ENCODE results near the gene CENPW.

DNA sequence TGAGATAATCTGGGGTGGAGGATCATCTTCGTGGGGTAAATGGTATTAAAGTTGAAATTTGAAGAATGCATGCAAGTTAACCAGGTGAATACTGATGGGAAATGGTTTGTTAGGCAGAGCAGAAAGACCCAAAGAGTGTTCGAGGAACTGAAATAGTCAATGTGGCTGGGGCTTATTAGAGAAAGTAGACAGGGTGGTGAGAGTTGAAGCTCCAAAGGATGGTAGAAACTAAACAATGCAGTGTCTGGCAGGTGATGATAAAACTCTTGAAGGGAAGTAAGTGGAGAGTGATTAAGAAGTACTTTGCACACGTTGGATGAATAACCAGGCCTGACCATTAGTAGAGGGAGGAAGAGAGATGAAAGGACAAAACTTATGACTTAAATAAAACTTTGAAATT lies 39.8 kb upstream of the CENPW start:
- TF ChIP-seq E2F4 (CRISPR knock-in tag; IDR thresholded peaks at IDR 0.05; ENCODE audit: low read depth) (no peak), ZNF134 (CRISPR knock-in tag; conservative IDR thresholded peaks at IDR 0.05) (no peak), ZNF143 (CRISPR knock-in tag; IDR thresholded peaks at IDR 0.05) (no peak), CTCF (IDR thresholded peaks at IDR 0.05 in 2 of 3, conservative IDR thresholded peaks at IDR 0.05 in 1 of 3; ENCODE audit: insufficient read depth in 2 of 3, low read depth in 1 of 3, low read length in 3 of 3) (no peak), CEBPB (tag; IDR thresholded peaks at IDR 0.05) (no peak), NR0B1 (IDR thresholded peaks at IDR 0.05; ENCODE audit: partially characterized antibody) (no peak), MAFK (IDR thresholded peaks at IDR 0.05; ENCODE audit: low read length) (no peak)

Measured in K562 (cell line).